GM12873 (cell line): Measurements from ENCODE around the gene DR1.

ENCODE experiments used
- TF ChIP-seq, protein P1 (sequence below): IDR thresholded peaks from 2 replicates; pipeline ENCODE4 v1.5.1; 2012; ENCODE audit warnings: low read depth, mild to moderate bottlenecking, moderate library complexity, low read length, control low read depth; ENCODE audit not compliant: insufficient read depth; ENCODE audit errors: missing control alignments

DR1 gene

GRCh38 chr1:93340090-93340489, 5.6 kb upstream of the DR1 start:
- TF ChIP-seq, protein P1, sequence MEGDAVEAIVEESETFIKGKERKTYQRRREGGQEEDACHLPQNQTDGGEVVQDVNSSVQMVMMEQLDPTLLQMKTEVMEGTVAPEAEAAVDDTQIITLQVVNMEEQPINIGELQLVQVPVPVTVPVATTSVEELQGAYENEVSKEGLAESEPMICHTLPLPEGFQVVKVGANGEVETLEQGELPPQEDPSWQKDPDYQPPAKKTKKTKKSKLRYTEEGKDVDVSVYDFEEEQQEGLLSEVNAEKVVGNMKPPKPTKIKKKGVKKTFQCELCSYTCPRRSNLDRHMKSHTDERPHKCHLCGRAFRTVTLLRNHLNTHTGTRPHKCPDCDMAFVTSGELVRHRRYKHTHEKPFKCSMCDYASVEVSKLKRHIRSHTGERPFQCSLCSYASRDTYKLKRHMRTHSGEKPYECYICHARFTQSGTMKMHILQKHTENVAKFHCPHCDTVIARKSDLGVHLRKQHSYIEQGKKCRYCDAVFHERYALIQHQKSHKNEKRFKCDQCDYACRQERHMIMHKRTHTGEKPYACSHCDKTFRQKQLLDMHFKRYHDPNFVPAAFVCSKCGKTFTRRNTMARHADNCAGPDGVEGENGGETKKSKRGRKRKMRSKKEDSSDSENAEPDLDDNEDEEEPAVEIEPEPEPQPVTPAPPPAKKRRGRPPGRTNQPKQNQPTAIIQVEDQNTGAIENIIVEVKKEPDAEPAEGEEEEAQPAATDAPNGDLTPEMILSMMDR: no peak

GRCh38 chr1:93344484-93344883, 1.2 kb upstream of the DR1 start:
- TF ChIP-seq, protein P1: no peak

DNA sequence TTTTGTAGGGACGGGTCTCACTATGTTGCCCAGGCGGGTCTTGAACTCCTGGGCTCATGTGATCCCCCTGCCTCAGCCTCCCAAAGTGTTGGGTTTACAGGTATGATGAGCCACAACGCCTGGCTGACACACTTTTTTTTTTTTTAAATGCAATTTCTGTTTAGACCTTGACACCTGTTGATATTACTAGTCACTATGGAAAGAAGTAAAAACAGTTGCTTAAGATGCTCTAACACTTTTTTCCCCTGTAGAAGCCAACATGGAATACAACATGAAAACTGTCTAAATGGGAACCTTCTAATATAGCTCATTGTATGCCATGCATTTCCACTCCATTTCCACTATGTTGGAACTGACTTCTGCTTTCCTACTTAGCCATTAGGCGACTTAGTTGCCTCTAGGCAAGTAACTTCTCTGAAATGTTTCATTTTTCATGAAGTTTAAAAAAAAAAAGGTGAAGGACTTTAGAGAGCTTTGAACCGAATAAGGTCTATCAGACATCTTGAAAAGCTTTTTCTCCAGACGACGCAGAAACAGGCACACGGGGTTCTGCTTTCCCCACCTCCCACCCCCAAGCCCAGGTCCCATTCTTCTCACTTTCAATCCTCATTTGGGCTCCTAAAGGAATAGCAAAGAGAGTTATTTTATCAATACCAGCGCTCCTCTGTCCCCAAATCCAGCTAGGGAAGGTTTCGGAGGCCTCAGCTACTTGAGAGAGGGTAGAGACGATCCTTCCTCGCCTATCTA, 648 bp upstream of the DR1 start:
- TF ChIP-seq, protein P1: no peak

DNA sequence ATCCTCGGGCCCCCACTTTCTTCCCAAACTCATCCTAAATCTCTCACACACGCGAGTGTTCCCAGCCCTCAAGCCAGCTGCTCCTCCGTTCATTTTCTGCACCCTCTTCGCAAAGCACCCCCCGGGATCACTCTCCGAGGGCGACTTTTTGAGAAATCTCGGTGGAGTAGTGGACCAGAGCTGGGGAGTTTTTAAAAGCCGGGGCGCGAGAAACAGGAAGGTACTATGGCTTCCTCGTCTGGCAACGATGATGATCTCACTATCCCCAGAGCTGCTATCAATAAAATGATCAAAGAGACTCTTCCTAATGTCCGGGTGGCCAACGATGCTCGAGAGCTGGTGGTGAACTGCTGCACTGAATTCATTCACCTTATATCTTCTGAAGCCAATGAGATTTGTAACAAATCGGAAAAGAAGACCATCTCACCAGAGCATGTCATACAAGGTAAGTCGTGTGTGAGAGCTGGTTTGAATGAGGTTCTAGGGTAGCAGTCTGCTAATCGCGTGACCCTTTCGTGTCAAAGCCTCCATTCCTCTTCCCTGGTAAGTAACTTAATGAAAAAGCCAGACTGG, 800 bp downstream of the DR1 start:
- TF ChIP-seq, protein P1: no peak

- TF ChIP-seq, protein P1: no peak
Observed at GRCh38 chr1:93347334-93347899, 1.7 kb downstream of the DR1 start.

GRCh38 chr1:93348104-93348728, 2.5 kb downstream of the DR1 start:
- TF ChIP-seq, protein P1: no peak
